NCI-H146 (cell line): ENCODE data around the gene ARHGAP6.

ENCODE experiments used
- DNase-seq: peaks from one replicate; lab custom pipeline; 2025; lab: John Stamatoyannopoulos, UW

The ARHGAP6 gene

GRCh38 chrX:11109968-11110367 is 555.8 kb downstream of the ARHGAP6 start:
- no peak for DNase-seq

- DNase-seq = no peak
These were observed 557.3 kb downstream of the ARHGAP6 start for GRCh38 chrX:11108253-11108941.

GRCh38 chrX:11105080-11105479 is 560.6 kb downstream of the ARHGAP6 start:
- no peak for DNase-seq

- DNase-seq = no peak
These were observed 562.0 kb downstream of the ARHGAP6 start for GRCh38 chrX:11103751-11104150.

- no peak for DNase-seq
These were observed 562.7 kb downstream of the ARHGAP6 start for GRCh38 chrX:11103006-11103405.

DNA sequence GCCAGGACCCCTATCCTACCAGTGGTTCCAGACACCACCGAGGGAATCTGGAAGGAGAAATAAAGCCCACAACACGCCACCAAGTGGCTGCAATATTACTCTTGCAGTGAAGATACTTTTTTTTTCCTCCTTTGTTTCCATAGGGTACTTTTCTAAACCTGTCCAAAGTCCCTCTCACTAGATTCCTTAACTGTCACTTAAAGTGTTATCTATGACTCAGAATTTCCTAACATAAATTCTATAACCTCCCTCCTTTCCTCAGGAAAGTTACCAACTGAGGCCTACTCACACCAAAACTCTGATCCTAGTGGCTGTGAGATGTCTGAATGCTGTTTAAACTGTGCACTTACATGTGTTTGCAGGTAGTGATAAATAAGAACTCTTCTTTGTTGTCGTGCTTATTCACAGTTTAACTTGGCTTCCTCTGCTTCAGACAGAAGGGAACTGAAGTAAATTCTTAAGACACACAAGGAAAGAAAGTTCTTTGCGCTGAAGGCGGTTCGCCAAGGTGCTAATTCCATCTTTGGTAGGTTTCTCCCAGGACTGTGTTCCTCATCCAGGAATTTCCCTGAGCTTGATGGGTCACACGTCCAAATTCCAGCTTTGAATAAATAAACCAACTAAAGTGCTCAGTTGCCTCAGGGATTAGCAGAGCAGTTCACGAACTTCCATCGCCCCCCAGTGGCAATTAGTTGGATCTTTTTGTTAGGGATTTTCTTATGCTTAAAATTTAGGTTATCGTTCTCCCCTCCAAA is 565.3 kb downstream of the ARHGAP6 start:
- DNase-seq = peak; percentile 6

- DNase-seq = no peak
These were observed 566.3 kb downstream of the ARHGAP6 start for GRCh38 chrX:11099465-11099864.

DNA sequence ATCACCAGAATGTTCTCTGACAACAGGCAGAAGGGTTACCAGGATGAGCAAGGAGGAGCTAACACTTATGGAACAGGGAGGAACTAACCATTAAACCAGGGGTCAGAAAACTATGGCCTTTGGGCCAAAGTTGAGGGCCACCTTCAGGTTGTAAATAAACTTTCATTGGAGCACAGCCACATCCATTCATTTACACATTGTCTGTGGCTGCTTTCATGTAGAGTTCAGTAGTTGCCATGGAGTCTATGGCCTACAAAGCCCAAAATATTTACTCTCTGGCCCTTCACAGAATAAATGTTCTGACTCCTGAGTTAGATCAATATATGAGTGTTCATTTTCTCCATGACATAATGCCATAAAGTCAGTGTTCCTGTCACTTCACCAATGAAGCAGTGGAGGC is 567.8 kb downstream of the ARHGAP6 start:
- no peak for DNase-seq

GRCh38 chrX:11089802-11090201 is 575.9 kb downstream of the ARHGAP6 start:
- DNase-seq = no peak
